GM06990 (cell line): ENCODE measurements around the gene CXCR4.
"Not testable (repeated sequence)": the region's sequence is repeated elsewhere in the genome, so short reads cannot be mapped to it uniquely, and the experiment has no call there.

Experiments
- DNase-seq: peaks from one replicate; pipeline ENCODE4 v3.0.0-alpha.2; 2011; ENCODE audit not compliant: insufficient read length; ENCODE audit errors: extremely low read depth
- H3K27me3 ChIP-seq: replicated peaks from 2 replicates; pipeline ENCODE4 v1.6.0; 2011; ENCODE audit warnings: low read length; ENCODE audit not compliant: control insufficient read depth, insufficient read depth
- H3K36me3 ChIP-seq: 2 replicates; pipeline ENCODE4 v1.5.1; 2011; ENCODE audit warnings: low read length; ENCODE audit not compliant: control insufficient read depth, insufficient read depth
- H3K4me3 ChIP-seq: replicated peaks from 2 replicates; pipeline ENCODE4 v1.5.1; 2011; ENCODE audit warnings: low read depth, mild to moderate bottlenecking, control low read depth, low read length
- TF ChIP-seq, protein P1 (sequence below): IDR thresholded peaks from 2 replicates; pipeline ENCODE4 v1.5.1; 2011; ENCODE audit warnings: low read length, control low read depth, mild to moderate bottlenecking, inconsistent platforms; ENCODE audit not compliant: insufficient read depth, poor library complexity, severe bottlenecking

CXCR4 gene

DNA sequence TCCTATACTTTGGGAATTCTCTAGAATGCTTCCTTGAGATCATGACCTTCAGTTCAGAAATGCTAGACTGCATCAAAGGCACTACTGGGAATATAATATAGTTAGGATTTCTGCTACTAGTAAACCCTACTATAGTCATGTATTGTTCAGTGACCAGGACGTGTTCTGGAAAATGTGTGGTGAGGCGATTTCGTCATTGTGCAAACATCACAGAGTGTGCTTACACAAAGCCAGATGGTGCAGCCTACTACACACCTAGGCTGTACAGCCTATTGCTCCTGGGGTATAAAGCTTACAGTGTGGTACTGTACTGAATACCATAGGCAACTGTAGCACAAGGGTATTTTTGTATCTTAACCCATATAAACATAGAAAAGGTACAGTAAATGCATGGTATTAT lies 13.0 kb downstream of the CXCR4 start:
- DNase-seq: no peak
- no peaks in the 10 kb centered on the region for H3K36me3 ChIP-seq
- no peak overlapping the region for H3K4me3 ChIP-seq
- no peaks in the 10 kb centered on the region; the same call in 1 of the 2 replicates for H3K27me3 ChIP-seq
- TF ChIP-seq, protein P1, sequence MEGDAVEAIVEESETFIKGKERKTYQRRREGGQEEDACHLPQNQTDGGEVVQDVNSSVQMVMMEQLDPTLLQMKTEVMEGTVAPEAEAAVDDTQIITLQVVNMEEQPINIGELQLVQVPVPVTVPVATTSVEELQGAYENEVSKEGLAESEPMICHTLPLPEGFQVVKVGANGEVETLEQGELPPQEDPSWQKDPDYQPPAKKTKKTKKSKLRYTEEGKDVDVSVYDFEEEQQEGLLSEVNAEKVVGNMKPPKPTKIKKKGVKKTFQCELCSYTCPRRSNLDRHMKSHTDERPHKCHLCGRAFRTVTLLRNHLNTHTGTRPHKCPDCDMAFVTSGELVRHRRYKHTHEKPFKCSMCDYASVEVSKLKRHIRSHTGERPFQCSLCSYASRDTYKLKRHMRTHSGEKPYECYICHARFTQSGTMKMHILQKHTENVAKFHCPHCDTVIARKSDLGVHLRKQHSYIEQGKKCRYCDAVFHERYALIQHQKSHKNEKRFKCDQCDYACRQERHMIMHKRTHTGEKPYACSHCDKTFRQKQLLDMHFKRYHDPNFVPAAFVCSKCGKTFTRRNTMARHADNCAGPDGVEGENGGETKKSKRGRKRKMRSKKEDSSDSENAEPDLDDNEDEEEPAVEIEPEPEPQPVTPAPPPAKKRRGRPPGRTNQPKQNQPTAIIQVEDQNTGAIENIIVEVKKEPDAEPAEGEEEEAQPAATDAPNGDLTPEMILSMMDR: no peak

DNA sequence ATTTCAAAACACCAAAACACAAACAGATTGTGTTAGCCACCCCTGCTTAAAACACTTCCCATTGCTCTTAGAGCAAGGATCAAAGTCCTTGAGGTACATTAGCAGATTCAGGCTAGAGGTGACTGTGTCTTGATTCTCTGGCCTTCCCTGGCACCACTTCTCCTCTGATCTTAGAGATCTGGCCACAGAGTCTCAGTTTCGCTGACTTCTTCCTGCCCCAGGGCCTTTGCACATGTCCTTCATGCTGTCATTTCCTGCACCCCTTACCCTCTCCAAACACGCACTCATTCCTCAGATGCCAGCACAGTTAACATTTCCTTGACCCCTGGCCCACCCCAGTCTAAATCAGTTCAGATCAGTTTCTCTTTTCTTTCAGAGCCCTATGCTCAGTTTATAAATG lies 16.9 kb downstream of the CXCR4 start:
- no peaks in the 10 kb centered on the region for H3K36me3 ChIP-seq
- H3K4me3 ChIP-seq: no peak overlapping the region
- no peak for DNase-seq
- no peaks in the 10 kb centered on the region for H3K27me3 ChIP-seq
- TF ChIP-seq, protein P1: no peak

DNA sequence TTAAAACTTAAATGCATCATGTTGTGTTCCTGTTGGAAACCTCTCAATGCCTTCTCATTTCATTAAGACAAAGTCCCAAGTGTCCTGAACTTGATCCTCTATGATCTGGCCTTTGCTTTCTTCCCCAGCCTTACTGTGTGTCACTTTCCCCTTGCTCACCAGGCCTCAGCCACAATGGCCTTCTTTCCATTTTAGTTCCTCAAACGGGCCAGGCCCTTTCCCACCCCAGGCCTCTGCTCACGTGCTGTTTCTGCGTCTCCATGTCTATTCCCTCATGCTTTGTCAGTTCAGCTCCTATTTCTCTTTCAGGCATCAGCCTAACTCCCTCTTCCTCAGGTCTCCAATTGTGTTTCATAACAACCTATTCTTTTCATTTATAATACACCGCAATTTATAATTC lies 19.5 kb downstream of the CXCR4 start:
- no peak for DNase-seq
- Histone ChIP-seq H3K27me3 (no peaks in the 10 kb centered on the region), H3K4me3 (no peak overlapping the region), H3K36me3 (no peaks in the 10 kb centered on the region)
- TF ChIP-seq, protein P1: no peak

DNA sequence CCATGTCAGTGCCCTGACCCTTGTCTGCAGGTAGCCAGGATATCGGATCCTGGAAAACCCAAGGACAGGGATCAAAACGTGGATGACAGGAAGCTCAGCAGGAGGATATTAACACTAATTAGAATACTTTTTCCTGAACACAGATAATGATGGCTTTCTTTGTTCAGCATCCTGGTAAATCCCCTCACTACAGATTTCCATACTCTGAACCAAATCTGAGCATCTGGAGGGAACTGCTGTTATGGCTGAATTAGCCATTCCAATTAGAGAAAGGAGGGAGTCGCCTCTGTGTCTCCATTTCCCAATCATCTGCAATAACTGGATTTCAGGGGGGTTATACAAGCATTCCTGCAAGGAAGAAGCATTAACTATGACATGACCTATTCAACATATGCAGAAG lies 24.4 kb downstream of the CXCR4 start:
- no peaks in the 10 kb centered on the region; the same call in 1 of the 2 replicates for H3K27me3 ChIP-seq
- no peak overlapping the region for H3K4me3 ChIP-seq
- H3K36me3 ChIP-seq: no peaks in the 10 kb centered on the region
- TF ChIP-seq, protein P1: no peak
- no peak for DNase-seq

DNA sequence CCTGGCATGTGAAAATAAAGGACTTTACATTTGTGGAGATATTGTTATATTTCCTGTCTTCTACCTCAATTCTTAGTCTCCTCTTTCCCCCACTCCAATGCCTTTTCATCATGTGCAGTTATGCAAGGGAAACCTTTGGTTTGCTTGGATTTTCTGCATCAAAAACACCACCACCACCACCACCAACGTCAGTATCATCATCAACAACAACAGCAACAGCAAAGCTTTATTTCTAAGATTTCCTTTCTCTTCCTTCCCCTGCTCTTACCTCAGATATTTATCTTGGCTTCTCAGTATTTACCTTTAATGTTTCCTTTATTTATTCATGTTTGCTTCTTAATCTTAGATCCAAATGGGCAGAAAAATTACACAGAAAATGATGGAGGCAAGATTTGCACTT lies 26.1 kb downstream of the CXCR4 start:
- no peak for DNase-seq
- TF ChIP-seq, protein P1: no peak

DNA sequence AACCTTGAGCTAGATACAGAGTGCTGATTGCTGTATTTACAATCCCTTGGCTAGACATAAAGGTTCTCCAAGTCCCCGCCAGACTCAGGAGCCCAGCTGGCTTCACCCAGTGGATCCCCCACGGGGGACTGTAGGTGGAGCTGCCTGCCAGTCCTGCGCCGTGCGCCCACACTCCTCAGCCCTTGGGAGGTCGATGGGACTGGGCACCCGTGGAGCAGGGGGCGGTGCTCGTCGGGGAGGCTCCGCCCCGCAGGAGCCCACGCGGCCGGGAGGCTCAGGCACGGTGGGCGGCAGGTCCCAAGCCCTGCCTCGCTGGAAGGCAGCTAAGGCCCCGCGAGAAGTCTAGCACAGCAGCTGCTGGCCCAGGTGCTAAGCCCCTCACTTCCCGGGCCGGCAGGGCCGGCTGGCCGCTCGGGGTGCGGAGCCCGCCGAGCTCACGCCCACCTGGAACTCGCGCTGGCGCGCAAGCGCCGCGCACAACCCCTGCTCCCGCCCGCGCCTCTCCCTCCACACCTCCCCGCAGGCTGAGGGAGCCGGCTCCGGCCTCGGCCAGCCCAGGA lies 30.0 kb downstream of the CXCR4 start:
- not testable (repeated sequence) for H3K36me3 ChIP-seq, DNase-seq, H3K27me3 ChIP-seq, H3K4me3 ChIP-seq

More for the DNA sequence above, 26.1 kb downstream of the CXCR4 start:
- H3K27me3 ChIP-seq: no peaks in the 10 kb centered on the region; the same call in 1 of the 2 replicates
- H3K4me3 ChIP-seq: no peak overlapping the region
- no peaks in the 10 kb centered on the region for H3K36me3 ChIP-seq
